ENCODE data around the gene VMP1. TPM values are rescaled to one million over a fixed set of nuclear protein-coding genes. Genes with fewer than 3 reads are reported as not detected.
A peak's percentile ranks its signal among the peaks of the same experiment; 100 is the strongest.

Gene VMP1
- total and polyA plus RNA-seq, 2 of the 13 experiments (the other 11 are each of a cell fraction or from before 2014, with no cell fraction given) = 186 to 271 TPM

DNA sequence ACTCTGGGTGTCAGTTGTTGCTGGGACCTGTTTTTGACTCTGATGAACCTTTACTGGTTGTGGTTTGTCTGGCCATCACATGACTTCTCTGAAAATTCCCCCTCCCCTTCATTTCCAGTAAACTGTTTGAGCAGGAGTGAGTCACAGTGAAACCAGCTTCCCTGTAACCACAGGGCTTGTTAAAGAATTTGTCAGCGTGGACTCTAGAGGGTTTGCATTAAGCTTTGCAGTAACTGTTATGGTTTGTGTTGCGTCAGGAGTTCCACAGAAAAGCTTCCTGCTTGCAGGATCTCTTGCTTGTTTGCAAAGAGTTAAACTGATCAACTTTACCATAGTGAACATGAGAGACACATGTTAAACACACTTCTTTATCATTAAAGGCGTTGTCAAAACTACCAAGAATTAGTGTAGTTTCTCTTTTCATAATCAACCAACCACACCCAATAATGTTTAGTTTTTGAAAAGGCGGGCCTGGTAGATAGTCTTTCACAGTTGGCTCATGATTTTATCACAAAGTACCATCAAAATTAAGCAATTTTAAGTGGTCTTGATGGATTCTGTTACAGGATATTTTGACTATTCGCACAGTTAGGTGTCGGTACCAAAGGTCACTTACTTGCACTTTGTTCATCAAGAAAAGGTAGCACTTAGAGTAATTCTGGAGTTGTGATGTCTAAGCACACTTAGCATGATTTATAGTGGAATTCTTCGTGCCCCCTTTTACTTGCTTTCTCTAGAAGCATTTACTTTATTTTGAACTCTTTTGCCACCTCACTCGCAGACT is 79.3 kb downstream of the VMP1 start (continued):
- TF ChIP-seq, protein P1, sequence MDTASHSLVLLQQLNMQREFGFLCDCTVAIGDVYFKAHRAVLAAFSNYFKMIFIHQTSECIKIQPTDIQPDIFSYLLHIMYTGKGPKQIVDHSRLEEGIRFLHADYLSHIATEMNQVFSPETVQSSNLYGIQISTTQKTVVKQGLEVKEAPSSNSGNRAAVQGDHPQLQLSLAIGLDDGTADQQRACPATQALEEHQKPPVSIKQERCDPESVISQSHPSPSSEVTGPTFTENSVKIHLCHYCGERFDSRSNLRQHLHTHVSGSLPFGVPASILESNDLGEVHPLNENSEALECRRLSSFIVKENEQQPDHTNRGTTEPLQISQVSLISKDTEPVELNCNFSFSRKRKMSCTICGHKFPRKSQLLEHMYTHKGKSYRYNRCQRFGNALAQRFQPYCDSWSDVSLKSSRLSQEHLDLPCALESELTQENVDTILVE (CRISPR knock-in tag; IDR thresholded peaks at IDR 0.05) = peak; percentile 95
- no peak for TF ChIP-seq HMGA1 (CRISPR knock-in tag; conservative IDR thresholded peaks at IDR 0.05)
- peak; percentile 81 for TF ChIP-seq ZNF670 (CRISPR knock-in tag; IDR thresholded peaks at IDR 0.05; ENCODE audit: borderline replicate concordance)
- no peak for TF ChIP-seq ZNF337 (CRISPR knock-in tag; IDR thresholded peaks at IDR 0.05; ENCODE audit: borderline replicate concordance, low read depth)
- peak; percentile 92 for TF ChIP-seq SSRP1 (CRISPR knock-in tag; IDR thresholded peaks at IDR 0.05)
- no peak for TF ChIP-seq ZNF552 (CRISPR knock-in tag; IDR thresholded peaks at IDR 0.05; ENCODE audit: borderline replicate concordance)
- TF ChIP-seq ZEB1 (IDR thresholded peaks at IDR 0.05; ENCODE audit: insufficient replicate concordance, low read depth) = peak; percentile 63
- TF ChIP-seq RXRB (CRISPR knock-in tag; IDR thresholded peaks at IDR 0.05; ENCODE audit: borderline replicate concordance) = peak; percentile 98
- peak; percentile 74 for TF ChIP-seq XRCC5 (optimal IDR thresholded peaks at IDR 0.05; ENCODE audit: low read length)
- peak; percentile 96 for TF ChIP-seq ZNF503 (CRISPR knock-in tag; IDR thresholded peaks at IDR 0.05)
- TF ChIP-seq DZIP1 (CRISPR knock-in tag; IDR thresholded peaks at IDR 0.05) = no peak
- TF ChIP-seq ZNF777 (CRISPR knock-in tag; IDR thresholded peaks at IDR 0.05) = no peak
- TF ChIP-seq TP53 (CRISPR knock-in tag; conservative IDR thresholded peaks at IDR 0.05) = peak; percentile 91; the same call in 1 of the 2 replicates
- no peak for TF ChIP-seq ZUFSP (CRISPR knock-in tag; IDR thresholded peaks at IDR 0.05; ENCODE audit: borderline replicate concordance)
- TF ChIP-seq, protein P2, sequence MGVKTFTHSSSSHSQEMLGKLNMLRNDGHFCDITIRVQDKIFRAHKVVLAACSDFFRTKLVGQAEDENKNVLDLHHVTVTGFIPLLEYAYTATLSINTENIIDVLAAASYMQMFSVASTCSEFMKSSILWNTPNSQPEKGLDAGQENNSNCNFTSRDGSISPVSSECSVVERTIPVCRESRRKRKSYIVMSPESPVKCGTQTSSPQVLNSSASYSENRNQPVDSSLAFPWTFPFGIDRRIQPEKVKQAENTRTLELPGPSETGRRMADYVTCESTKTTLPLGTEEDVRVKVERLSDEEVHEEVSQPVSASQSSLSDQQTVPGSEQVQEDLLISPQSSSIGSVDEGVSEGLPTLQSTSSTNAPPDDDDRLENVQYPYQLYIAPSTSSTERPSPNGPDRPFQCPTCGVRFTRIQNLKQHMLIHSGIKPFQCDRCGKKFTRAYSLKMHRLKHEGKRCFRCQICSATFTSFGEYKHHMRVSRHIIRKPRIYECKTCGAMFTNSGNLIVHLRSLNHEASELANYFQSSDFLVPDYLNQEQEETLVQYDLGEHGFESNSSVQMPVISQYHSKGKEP (CRISPR knock-in tag; IDR thresholded peaks at IDR 0.05) = peak; percentile 66; the same call in 1 of the 2 replicates
- no peak for TF ChIP-seq ZNF501 (CRISPR knock-in tag; IDR thresholded peaks at IDR 0.05)
